Measurements from ENCODE around the gene SMIM27. TPM values are rescaled to one million over a fixed set of nuclear protein-coding genes. Genes with fewer than 3 reads are reported as not detected.

SMIM27 gene
- total and polyA plus RNA-seq, 8 donors = 3.5 to 14.4 (median 6.9) TPM

DNA sequence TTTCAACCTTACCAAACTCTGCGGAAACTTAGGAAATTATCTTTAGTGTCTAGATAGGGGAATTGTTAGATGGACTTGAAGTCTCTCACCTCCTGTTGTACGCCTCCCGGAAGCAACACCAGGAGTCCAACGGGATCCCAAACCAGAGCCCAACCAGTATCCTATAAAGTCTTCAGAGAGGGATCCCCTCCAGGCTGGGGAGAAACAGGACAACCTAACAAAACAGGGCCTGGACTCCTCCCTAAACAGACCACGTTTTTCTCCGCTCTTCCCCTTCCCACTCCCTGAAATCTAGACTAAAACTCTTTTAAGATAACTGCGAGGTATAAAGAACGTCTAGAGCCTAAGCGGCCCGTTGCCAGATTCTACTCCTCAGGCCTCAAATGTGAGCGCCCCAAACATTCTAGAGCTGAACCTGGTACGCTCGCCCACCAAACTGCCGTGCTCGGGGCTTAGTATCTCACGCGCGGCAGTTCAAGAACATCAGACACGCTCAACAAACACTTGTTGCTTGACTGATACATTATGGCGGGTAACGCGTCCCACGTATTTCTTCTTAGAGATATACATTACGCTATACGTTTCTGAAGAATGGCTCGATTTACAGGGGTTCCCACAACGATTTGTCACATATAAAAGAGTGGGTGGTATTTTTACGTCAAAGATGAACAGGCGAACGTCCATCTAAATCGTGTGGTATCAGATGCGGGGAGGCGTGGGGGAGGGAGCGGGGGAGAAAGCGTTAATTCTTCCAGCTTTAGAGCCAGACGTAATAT lies 663 bp upstream of the SMIM27 start:
- TF ChIP-seq, protein P1, sequence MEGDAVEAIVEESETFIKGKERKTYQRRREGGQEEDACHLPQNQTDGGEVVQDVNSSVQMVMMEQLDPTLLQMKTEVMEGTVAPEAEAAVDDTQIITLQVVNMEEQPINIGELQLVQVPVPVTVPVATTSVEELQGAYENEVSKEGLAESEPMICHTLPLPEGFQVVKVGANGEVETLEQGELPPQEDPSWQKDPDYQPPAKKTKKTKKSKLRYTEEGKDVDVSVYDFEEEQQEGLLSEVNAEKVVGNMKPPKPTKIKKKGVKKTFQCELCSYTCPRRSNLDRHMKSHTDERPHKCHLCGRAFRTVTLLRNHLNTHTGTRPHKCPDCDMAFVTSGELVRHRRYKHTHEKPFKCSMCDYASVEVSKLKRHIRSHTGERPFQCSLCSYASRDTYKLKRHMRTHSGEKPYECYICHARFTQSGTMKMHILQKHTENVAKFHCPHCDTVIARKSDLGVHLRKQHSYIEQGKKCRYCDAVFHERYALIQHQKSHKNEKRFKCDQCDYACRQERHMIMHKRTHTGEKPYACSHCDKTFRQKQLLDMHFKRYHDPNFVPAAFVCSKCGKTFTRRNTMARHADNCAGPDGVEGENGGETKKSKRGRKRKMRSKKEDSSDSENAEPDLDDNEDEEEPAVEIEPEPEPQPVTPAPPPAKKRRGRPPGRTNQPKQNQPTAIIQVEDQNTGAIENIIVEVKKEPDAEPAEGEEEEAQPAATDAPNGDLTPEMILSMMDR (IDR thresholded peaks at IDR 0.05) = no peak
- 0 to 1% methylated on average over 36 of the region's 36 CpGs for WGBS, 2 donors
- Histone ChIP-seq H3K4me1 (peaks cover 8 to 10% (median 10%) of the 10 kb centered on the region in 3 donors), H3K36me3 (no peaks in the 10 kb centered on the region), H3K4me3 (peak overlapping the region; percentile 55 to 77 (median 72)), H3K27me3 (no peaks in the 10 kb centered on the region), H3K9me3 (no peaks in the 10 kb centered on the region), H3K27ac (peak overlapping the region; percentile 79 to 97 (median 90))
- FAIRE-seq (no peak), ATAC-seq (peak; percentile 26 to 31 (median 28)), DNase-seq (peak in 3 of 6 donors; percentile 28 to 49 (median 40))
- intact Hi-C loops (cut with DNase I) = no loop called here

DNA sequence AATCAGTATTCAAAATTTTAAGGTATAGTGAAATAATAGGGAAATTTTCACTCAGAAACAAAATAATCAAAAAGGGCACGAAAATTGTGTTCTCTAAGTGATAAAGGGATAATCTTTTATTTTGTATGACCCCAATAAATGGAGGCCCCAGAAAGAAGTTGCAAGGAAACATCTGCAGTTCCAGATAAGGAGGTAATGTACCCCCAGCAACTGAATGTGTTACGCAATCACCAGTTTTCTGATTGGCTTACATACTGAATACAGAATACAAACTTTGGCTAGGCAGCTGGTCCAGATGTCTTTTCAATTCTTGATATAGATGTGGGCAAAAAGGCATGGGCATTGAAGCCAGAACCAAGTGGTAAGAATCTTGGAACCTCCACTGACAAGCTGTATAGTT lies 2.0 kb downstream of the SMIM27 start:
- intact Hi-C loops (cut with DNase I) = no loop called here
- H3K4me1 ChIP-seq = peaks cover 8 to 14% (median 10%) of the 10 kb centered on the region in 3 donors
- H3K27me3 ChIP-seq = no peaks in the 10 kb centered on the region
- no peak overlapping the region for H3K4me3 ChIP-seq
- H3K27ac ChIP-seq = no peak overlapping the region
- DNase-seq (no peak), FAIRE-seq (no peak), ATAC-seq (no peak)
- H3K36me3 ChIP-seq = no peaks in the 10 kb centered on the region
- 75 to 80% methylated on average over 2 of the region's 2 CpGs for WGBS, 2 donors
- TF ChIP-seq, protein P1 (IDR thresholded peaks at IDR 0.05) = no peak
- no peaks in the 10 kb centered on the region for H3K9me3 ChIP-seq

DNA sequence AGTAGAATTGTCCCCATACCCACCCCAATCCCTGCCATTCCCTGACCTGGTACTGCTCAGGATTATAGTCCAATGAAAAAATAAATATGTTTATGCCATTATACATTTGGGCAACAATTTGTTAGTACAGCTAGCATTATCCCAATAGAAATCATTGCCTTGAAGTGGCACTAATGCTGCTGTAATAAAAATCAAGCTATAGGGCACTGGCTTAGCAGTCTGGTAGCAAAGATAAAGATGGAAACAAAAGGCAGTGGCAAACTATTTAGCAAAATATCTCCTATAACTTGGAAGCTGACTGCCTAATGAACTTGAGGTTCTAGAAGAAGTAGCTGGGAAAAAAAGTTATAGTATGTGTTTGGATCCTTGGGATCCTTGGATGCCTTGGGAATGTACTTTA lies 2.5 kb downstream of the SMIM27 start:
- FAIRE-seq (no peak), DNase-seq (no peak), ATAC-seq (no peak)
- Histone ChIP-seq H3K9me3 (no peaks in the 10 kb centered on the region), H3K27ac (no peak overlapping the region), H3K36me3 (no peaks in the 10 kb centered on the region), H3K27me3 (no peaks in the 10 kb centered on the region), H3K4me1 (peaks cover 7 to 10% (median 9%) of the 10 kb centered on the region in 3 donors), H3K4me3 (no peak overlapping the region)
- intact Hi-C loops (cut with DNase I) = no loop called here
- TF ChIP-seq, protein P1 (IDR thresholded peaks at IDR 0.05) = no peak

DNA sequence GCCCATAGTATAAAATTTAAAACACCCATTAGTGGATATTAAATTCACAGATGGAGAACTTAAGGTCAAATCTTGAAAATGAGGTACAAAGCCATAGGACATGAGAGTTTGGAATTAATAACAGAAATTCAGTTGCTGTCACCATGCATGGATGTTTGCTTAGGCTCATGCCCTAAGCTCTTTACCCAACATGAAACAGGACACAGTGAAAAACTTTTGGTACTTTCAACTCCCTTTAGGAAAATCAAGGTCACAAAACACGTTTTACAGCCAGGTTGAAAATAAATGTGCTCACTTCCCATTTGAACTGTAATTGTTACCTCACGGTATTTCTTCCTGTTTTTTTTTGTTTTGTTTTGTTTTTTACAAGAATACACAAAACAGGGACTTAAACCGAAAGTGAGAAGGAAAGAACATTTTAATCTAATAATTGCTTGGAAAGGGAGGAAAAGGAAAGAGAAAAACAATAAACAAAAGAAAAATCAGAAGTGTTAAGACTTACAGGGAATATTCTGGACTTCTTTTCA lies 6.3 kb downstream of the SMIM27 start:
- Histone ChIP-seq H3K27ac (peak overlapping the region in 1 of 4 donors; percentile 1), H3K27me3 (no peaks in the 10 kb centered on the region), H3K4me1 (peaks cover 0 to 4% (median 0%) of the 10 kb centered on the region in 3 donors), H3K9me3 (no peaks in the 10 kb centered on the region), H3K36me3 (no peaks in the 10 kb centered on the region), H3K4me3 (no peak overlapping the region)
- TF ChIP-seq, protein P1 (IDR thresholded peaks at IDR 0.05) = no peak
- DNase-seq (no peak), FAIRE-seq (no peak), ATAC-seq (no peak)
- intact Hi-C loops (cut with DNase I) = no loop called here
- WGBS, 2 donors = 39 to 40% methylated on average over 3 of the region's 3 CpGs

DNA sequence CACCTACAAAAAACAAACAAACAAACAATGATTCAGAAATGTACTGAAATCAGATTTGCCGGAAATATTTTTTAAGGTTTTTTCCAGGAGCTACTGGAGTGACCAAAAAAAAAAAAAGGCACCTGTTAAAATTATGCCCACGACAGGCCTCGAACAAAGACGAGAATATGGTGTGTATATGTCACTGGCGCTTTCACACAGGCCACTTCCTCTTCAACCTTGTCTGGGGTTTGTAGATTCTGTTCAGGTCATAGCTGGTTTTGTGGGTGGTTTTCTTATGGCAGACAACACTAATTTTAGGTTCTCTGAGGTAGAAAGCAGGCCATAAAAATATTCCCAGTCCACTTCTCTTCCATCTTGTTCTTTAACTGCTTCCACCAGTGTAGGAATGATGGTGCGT lies 13.8 kb downstream of the SMIM27 start:
- Histone ChIP-seq H3K9me3 (no peaks in the 10 kb centered on the region), H3K36me3 (peaks cover 0 to 15% (median 7%) of the 10 kb centered on the region in 3 donors), H3K4me3 (no peak overlapping the region), H3K4me1 (peaks cover 0 to 6% (median 2%) of the 10 kb centered on the region in 3 donors), H3K27me3 (no peaks in the 10 kb centered on the region), H3K27ac (no peak overlapping the region)
- intact Hi-C loops (cut with DNase I) = no loop called here
- ATAC-seq = no peak
- WGBS, 2 donors = 94% methylated on average over 6 of the region's 6 CpGs
- TF ChIP-seq, protein P1 (IDR thresholded peaks at IDR 0.05) = no peak
- no peak for FAIRE-seq
- DNase-seq = no peak
